Urothelium cell line (cell line): Measurements from ENCODE around the gene LMTK3.
"Not testable (repeated sequence)": the region's sequence is repeated elsewhere in the genome, so short reads cannot be mapped to it uniquely, and the experiment has no call there.

ENCODE experiments used
- DNase-seq: peaks from one replicate; pipeline ENCODE4 v3.0.0; 2011; ENCODE audit warnings: low spot score, mixed read lengths
- FAIRE-seq: peaks from 2 replicates; lab custom pipeline; 2011; peaks lifted over from hg19 to GRCh38; lab: Jason Lieb, UNC

Gene LMTK3

DNA sequence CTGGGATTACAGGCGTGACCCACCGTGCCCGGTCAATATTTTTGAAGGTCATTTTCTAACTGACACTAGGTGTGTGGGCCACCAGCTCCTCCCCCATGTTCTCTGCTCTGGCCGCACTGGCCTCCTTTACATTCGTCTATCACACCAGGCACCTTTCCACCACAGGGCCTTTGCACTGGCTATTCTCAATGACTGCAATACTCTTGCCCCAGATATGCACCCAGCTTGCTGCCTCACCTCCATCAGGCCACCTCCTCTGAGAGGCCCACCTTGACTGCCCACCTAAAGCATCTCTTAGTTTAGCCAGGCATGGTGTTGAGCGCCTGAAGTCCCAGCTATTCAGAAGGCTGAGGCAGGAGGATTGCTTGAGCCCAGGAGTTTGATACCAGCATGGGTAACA, 30.2 kb upstream of the LMTK3 start:
- DNase-seq (no peak), FAIRE-seq (no peak)

DNA sequence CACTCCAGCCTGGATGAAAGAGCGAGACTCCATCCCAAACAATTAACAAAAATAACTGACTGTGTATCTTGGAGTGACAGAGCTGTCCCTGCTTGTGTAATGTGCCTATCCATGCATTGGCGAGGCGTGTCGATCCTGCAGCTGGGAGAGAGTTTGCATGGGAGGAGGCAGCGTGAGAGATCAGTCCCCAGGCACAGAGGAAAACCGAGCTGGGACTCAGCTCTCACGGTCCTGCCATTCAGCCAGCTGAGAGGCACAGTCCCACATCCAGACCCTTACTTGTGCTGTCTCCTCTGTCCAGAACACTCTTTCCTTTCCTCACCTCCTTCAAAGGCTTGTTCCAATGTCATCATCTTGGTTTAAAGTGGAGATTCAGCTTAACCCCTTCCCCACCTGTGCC, 28.5 kb upstream of the LMTK3 start:
- DNase-seq: no peak
- no peak for FAIRE-seq

DNA sequence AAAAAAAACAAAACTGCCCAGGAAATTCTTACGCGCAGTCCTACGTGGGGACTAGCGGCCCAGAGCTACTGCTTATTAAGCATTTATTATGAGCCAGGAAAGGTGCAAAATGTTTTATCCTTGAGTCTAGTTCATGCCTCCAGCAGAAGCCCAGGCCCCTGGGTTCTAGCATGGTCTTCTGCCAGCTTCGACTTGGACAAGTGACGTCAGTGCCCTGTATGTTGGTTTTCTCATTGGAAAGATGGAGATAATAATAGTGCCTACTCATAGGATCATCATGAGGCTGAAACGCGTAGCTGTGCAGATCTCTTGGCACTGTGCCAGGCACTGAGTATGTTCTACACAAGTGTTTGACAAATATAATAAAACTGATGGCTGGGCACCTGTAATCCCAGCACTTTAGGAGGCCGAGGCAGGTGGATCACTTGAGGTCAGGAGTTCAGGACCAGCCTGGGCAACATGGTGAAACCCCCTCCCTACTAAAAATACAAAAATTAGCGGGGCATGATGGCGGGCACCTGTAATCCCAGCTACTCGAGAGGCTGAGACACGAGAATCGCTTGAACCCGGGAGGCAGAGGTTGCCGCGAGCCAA, 28.0 kb upstream of the LMTK3 start:
- no peak for FAIRE-seq
- no peak for DNase-seq

DNA sequence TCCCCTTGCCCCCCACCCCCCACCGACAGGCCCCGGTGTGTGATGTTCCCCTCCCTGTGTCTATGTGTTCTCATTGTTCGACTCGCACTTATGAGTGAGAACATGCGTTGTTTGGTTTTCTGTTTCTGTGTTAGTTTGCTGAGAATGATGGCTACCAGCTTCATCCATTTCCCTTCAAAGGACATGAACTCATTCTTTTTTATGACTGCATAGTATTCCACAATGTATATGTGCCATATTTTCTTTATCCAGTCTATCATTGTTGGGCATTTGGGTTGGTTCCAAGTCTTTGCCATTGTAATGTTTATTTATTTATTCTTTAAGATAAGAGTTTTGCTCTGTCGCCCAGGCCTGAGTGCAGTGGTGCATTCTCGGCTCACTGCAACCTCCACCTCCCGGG, 26.4 kb upstream of the LMTK3 start:
- not testable (repeated sequence) for DNase-seq, FAIRE-seq

DNA sequence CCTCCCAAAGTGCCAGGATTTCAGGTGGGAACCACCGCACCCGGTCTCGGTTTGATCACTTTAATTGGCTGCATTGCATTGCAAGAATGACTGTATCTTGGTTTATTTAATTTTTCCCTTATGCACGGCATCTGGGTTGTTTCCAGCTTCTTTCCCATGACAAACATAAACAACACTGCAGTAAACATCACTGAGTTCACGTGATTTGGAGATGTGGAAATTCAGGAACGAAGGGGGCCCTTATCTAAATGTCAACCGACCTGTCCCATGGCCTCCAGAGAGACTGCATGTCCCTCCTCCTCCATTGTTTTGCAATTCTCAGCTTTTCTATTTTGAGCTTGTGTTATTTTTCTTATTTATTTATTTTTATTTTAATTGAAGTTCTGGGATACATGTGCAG, 25.9 kb upstream of the LMTK3 start:
- DNase-seq (no peak), FAIRE-seq (no peak)

DNA sequence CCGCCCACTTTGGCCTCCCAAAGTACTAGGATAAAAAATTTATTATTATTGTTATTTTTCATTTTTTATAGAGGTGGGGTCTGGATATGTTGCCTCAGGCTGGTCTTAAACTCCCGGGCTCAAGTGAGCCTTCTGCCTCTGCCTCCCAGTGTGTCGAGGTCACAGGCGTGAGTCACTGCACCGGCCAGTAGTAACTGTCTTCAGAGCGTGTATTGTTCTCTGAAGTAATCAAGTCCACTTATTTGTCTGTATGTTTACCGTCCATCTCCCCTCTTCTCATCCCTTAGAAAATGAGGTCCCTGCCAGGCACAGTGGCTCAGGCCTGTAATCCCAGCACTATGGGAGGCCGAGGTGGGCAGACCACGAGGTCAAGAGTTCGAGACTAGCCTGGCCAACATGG, 22.1 kb upstream of the LMTK3 start:
- FAIRE-seq (no peak), DNase-seq (no peak)

DNA sequence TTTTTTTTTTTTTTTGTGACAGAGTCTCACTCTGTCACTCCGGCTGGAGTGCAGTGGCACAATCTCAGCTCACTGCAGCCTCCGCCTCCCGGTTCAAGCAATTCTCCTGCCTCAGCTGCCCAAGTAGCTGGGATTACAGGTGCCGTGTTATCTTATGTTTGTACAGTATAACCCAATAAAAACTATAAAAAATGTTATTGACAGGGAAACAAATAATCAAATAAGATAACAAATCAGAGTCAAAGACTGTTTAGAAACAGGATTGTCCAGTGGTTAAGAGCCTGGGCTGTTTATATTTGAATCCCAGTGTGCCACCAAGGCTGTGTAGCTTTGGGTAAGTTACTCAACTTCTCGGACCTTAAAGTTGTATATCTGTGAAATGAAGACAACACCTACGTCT, 19.1 kb upstream of the LMTK3 start:
- DNase-seq: no peak
- FAIRE-seq: no peak

DNA sequence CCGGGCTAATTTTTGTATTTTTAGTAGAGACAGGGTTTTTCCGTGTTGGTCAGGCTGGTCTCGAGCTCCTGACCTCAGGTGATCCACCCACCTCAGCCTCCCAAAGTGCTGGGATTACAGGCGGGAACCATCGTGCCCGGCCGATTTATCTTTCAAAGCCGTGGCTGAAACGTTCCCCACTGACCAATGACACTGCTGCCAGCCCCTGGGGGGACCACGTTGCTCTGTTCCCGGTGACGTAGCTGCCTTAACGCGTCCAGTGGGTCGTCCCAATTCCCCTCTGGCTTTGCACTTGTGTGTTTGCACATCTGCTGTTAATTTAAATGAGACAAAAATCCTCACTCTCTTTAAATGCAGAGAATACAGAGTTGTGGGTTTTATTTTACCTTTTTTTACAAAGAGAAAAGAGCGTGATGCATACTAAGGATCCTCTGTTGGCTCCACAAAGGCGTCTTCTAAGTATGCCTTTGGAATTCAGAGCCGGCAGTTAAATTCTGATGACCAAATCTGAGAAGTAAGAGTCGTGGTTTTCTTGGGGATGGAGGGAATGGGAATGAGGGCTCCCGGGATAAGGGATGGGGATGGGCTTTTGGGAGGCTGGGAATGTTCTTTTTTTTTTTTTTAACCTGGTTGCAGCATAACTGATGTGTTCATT, 18.6 kb upstream of the LMTK3 start:
- DNase-seq: no peak

DNA sequence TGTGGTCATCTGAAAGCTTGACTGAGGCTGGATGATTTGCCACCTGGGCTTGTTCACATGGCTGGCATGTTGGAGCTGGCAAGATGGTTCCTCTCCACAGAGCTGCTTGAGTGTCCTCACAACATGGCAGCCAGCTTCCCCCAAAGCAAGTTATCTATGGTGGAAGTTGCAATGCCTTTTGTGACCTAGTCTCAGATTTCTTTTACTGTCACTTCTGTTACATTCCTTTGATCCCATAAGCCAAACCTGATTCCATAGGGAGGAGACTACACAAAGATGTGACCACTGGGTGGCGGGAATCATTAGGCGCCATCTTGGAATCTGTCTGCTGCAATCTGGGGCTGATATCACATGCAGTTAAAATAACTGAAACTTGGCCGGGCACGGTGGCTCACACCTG, 17.5 kb upstream of the LMTK3 start:
- DNase-seq: no peak
- no peak for FAIRE-seq

More for the DNA sequence above, 18.6 kb upstream of the LMTK3 start:
- no peak for FAIRE-seq

DNA sequence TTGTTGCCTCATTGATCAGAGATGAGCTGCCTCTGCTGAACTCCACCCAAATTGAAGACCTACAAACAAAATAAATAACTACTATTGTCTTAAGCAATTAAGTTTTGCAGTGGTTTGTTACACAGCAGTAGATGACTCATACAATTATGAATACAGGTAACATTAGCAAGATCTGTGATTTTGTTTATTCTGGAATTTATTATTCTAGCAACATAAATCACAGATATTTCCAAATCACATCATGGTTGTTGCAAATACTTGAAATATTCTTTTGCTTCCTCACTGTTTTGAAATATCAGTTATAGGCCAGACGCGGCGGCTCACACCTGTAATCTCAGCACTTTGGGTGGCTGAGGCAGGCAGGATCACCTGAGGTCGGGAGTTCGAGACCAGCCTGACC, 13.1 kb upstream of the LMTK3 start:
- FAIRE-seq (no peak), DNase-seq (no peak)

DNA sequence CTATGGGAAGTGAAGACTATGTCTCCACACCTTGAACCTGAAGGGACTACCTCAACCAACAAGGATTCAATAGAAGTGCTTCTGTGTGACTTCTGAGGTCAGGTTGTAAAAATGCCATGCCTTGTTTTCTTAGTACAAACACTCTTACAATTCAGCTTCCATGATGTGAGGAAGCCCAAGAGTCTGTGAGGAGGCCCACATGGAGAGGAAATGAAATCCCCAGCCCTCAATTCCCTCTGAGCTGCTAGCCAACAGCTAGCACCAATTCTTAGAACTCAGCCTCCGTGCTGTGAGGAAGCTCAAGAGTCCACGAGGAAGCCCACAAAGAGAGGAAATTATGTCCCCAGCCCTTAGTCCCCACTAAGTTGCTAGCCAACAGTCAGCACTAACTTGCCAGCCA, 12.6 kb upstream of the LMTK3 start:
- no peak for FAIRE-seq

DNA sequence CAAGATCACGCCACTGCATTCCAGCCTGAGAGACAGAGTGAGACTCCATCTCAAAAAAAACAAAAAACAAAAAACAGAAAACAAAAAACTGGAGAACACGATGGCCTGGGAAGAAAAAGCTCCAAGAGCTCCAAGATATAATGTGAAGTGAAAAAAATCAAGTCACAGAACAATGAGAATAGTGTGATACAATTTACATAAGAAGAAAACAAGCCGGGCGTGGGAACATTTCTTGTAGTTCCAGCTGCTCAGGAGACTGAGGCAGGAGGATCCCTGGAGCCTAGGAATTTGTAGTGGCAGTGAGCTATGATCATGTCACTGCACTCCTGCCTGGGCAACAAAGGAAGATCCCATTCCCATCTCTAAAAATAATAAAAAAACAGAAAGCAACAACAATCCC, 8.5 kb upstream of the LMTK3 start:
- FAIRE-seq (no peak), DNase-seq (no peak)

More for the DNA sequence above, 12.6 kb upstream of the LMTK3 start:
- no peak for DNase-seq

DNA sequence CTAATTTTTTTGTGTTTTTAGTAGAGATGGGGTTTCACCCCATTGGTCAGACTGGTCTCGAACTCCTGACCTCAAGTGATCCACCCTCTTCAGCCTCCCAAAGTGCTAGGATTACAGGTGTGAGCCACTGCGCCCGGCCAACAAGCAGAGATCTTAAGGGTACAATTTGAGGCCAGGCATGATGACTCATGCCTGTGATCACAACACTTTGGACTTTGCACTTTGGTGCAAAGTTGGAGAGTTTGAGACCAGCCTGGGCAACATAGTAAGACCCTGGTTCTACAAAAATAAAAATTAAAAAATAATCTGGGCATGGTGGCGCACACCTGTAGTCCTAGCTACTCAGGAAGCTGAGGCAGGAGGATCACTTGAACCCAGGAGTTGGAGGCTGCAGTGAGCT, 7.8 kb upstream of the LMTK3 start:
- not testable (repeated sequence) for FAIRE-seq, DNase-seq

DNA sequence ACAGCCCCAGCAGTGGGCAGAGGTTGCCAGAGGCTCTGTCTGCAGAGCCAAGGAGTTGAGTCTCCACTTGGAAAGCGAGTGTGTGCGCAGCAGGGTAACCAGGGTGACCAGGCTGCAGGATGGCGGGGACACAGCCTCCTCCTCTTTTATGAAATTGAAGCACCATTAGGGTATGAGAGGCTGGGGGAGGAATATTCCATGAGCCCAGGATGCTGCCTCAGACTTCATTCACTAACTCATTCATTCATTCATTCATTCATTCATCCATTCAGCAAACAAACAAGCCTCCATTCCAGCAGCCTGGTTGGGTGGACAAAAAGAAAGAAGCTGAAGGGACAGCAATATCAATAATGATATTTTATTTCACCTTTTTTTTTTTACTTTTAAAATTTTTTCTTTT, 6.6 kb upstream of the LMTK3 start:
- no peak for FAIRE-seq
- DNase-seq: no peak

DNA sequence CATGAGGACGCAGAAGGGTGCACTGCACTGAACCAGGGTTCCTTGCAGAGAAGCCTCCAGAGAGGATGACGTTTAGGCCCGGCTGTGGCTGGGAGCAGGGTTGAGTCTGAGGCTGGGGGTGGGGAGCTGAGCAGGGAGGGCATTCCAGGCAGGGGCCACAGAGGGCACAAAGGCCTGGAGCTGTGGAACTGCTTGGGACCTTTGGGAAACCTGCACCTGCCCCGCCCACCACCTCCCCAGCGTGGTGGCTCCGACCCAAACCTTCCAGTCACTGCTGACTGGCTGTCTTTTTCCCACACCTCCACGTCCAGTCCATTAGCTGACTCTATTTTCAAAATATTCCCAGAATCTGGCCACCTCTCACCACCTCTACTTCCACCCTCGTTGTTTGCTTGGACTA, 4.9 kb upstream of the LMTK3 start:
- FAIRE-seq (no peak), DNase-seq (no peak)

DNA sequence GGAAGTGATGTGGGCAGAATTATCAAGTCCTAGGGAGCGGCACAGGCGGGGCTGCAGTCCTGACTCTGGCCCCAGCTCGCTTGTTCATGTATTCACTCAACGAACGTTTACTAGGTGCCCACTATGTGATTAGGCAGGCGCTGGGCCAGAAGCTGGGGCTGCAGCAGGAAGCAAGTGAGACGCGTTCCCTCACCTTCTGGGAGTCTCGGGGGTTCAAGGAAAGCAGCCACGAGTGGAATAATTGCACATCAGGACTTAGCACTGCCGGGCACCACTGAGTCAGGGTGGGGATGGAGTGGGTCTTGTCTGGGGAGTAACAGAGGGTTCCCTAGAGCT, 2.5 kb upstream of the LMTK3 start:
- FAIRE-seq: no peak
- no peak for DNase-seq

DNA sequence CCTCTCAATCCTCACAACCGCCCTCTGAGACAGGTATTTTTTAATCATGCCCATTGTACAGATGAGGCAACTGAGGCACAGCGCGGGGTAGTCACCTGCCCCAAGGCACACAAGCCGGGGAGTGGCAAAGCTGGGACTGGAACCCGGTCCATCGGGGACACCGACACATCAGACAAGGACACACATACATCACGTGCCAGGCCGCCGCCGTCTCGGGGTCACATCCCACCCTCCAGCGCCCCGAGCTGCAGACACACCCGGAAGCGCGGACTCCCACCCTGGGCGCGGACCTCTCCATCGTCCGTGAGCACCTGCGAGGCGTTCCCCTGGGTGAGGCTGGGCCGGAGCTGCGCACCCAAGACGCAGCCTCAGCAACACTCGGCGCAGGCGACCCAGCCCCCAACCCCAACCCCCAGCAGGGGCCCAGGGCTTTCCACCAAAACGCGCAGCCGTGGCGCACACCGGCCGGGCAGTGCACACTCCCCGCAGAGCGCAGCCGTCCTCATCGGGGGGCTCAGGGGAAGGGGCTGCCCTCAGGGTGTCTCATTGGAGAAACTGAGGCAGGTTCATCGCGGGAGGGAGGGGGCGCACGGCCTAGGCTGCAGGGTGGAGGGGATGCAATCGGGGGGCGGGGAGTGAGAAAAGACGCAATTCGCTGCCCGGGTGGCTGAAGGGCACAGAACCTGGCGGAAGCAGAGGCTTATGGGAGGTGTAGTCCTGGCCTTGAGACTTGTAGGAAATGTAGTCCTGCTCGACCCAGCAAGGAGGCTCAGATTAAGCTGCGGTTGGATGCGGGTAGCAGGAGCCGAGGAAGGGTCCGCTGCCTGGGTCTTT, 1.9 kb upstream of the LMTK3 start:
- DNase-seq (peak; percentile 85), FAIRE-seq (no peak)

DNA sequence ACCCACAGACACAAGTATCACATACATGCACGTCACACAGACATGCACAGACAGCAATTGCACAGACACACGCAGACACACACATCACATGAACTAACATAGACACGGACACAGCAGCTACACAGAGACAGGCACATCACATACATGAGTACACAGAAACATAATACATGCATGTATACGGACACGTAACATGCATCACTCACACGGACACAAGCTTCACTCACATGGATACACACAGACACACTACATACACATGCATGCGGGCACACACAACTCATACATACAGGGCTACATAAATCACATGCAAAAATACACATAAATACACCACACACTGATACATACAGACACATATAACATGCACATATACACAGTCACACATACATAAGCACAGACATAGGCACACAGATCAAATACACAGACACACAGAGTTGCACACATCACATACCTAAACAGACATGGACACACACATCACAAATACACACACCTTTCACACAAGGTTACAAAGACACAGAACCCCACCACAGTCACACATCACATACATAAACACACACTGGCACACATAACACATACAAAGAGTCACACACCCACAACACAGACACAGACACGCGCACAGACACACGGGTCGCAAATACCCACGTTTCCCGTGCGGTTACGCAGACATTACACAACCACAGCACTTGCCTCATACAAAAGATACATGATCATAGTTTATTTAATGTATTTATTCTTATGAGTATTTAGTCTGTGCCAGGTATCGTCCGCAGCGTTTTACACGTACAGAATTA, 1.1 kb upstream of the LMTK3 start:
- DNase-seq: no peak
- peak; percentile 88 for FAIRE-seq

DNA sequence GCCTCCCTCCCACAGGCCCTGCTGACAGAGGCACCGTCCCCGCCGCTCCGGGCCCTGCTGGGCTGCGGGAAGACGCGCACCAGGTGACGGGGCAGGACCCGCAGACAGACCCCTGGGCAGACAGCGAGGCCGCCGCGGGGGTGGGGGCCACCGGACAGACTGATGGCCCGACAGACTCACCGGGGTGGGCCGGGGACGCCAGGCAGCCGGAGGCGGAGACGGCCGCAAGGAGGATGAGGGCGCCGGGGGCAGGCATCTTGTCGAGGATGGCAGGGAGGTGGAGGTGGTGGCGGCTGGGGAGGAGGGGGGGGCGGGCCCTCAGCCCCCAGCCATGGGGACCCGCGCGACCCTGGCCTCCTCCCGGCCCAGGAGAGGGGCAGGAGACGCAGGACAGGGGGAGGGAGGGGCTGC, 309 bp downstream of the LMTK3 start:
- FAIRE-seq: no peak
- no peak for DNase-seq

DNA sequence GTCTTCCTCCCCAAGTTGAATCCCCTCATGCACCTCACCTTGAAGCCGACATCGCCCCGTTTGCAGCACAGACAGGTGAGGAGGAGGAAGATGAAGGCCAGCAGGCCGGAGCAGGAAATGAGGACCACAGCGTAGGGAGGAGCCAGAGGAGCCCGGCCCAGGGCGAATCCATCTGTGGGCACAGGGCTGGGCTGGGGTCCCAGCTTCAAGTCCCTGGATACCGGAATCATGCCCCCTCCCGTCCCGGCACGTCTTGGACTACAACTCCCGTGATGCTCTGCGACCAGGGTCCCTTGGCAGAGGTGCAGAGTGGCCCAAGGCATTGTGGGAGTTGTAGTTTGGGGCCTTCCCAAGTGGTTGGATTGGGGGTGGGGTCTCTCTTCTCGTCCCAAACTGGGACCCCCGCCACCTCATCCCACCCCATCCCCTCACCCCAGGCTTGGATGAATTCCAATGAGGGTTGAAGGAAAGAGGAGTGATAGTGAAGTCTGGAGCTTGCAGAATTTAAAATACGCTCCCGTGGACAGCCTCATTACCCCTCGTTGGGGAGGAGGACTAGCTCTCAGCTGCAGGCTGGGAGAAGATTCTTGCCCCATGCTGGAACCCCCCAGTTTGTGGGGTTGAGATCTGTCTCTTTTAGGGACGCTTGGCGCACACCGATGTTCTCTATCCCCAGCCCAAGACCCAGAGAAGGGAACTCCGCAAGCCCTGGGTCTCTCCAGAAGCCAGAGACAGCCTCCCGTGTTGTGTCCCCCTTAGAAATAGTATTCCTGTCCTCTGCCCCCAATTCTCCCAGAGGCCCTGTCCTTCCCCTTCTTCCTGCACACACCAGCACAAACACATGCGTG, 990 bp downstream of the LMTK3 start:
- DNase-seq: peak; percentile 60
- no peak for FAIRE-seq
